HTR-8/SVneo (cell line): ENCODE results near the gene ASB18.

Experiments used
- DNase-seq: peaks from one replicate; pipeline ENCODE4 v3.0.0; 2011; ENCODE audit warnings: low spot score, mixed read lengths; ENCODE audit not compliant: insufficient read length
- FAIRE-seq: peaks from 2 replicates; lab custom pipeline; 2011; peaks lifted over from hg19 to GRCh38; lab: Jason Lieb, UNC

The ASB18 gene

GRCh38 chr2:236155406-236155805, 108.8 kb downstream of the ASB18 start:
- no peak for DNase-seq
- FAIRE-seq: no peak

DNA sequence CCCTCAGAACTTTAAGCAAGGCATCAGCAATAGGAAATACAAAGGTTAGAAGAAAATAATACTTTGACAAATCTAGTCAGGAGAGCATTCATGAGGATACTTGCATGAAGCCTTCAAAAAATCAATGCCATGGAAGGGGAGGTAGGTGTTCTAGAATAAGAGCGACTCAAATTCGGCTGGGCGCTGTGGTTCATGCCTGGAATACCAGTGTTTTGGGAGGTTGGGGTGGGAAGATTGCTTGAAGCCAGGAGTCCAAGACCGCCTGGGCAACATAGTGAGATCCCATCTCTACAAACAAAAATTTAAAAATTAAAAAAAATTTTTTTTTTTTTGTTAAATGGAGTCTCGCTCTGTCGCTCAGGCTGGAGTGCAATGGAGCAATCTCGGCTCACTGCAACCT, 117.8 kb downstream of the ASB18 start:
- DNase-seq (no peak), FAIRE-seq (no peak)

- DNase-seq (no peak), FAIRE-seq (no peak)
Observed at GRCh38 chr2:236143811-236144210, 120.4 kb downstream of the ASB18 start.
